Neural crest cell (in vitro differentiated cells): Measurements from ENCODE around the gene DOCK10. TPM values are rescaled to one million over a fixed set of nuclear protein-coding genes. Genes with fewer than 3 reads are reported as not detected.

Experiments used
- DNase-seq: peaks from one replicate; pipeline ENCODE4 v3.0.0; 2021; ENCODE audit warnings: low read depth, mixed read lengths, low spot score
- H3K27ac Mint-ChIP-seq: one replicate; pipeline ENCODE4 v1.8.0; 2021; ENCODE audit warnings: mild to moderate bottlenecking, mixed read lengths; ENCODE audit not compliant: unreplicated experiment
- H3K27me3 Mint-ChIP-seq: 2 replicates; pipeline ENCODE4 v1.8.0; 2021; ENCODE audit warnings: low read depth, mild to moderate bottlenecking, mixed read lengths
- H3K36me3 Mint-ChIP-seq: 2 replicates; pipeline ENCODE4 v1.8.0; 2021; ENCODE audit warnings: low read depth, mild to moderate bottlenecking, mixed read lengths
- H3K4me1 Mint-ChIP-seq: 2 replicates; pipeline ENCODE4 v1.8.0; 2021; ENCODE audit warnings: mixed read lengths
- H3K4me3 Mint-ChIP-seq: one replicate; pipeline ENCODE4 v1.8.0; 2021; ENCODE audit warnings: mild to moderate bottlenecking, mixed read lengths
- H3K9me3 Mint-ChIP-seq: 2 replicates; pipeline ENCODE4 v1.8.0; 2021; ENCODE audit warnings: mixed read lengths
- CTCF ChIP-seq: fragments of 200-600 bp; sonication (generic); conservative IDR thresholded peaks from 2 replicates; pipeline ENCODE4 v1.5.0; 2021; ENCODE audit warnings: antibody characterized with exemption, mild to moderate bottlenecking
- total RNA-seq: library from RNA; stranded (reverse); gene quantifications from 2 replicates; pipeline ENCODE4 v1.2.1, GENCODE V29; 2021

Gene DOCK10
- total RNA-seq, 1 donor from 2014 or later, result 29.7 TPM

- Mint-ChIP-seq H3K4me3 (no peak overlapping the region), H3K4me1 (peaks cover 9% of the 10 kb centered on the region), H3K36me3 (peaks cover 29% of the 10 kb centered on the region), H3K9me3 (peaks cover 13% of the 10 kb centered on the region), H3K27me3 (no peaks in the 10 kb centered on the region), H3K27ac (no peak overlapping the region)
- no peak for DNase-seq
- no peak for TF ChIP-seq CTCF
Measured at GRCh38 chr2:224841910-224842309, 200.4 kb downstream of the DOCK10 start.

GRCh38 chr2:224838335-224838734 is 203.9 kb downstream of the DOCK10 start:
- Mint-ChIP-seq H3K9me3 (peaks cover 14% of the 10 kb centered on the region), H3K4me1 (peaks cover 9% of the 10 kb centered on the region)

GRCh38 chr2:224837558-224837957 is 204.7 kb downstream of the DOCK10 start:
- peaks cover 9% of the 10 kb centered on the region for H3K4me1 Mint-ChIP-seq
- H3K9me3 Mint-ChIP-seq, result peaks cover 10% of the 10 kb centered on the region
- H3K4me3 Mint-ChIP-seq, result no peak overlapping the region
- no peak for DNase-seq
- no peak overlapping the region for H3K27ac Mint-ChIP-seq
- TF ChIP-seq CTCF, result no peak
- no peaks in the 10 kb centered on the region for H3K27me3 Mint-ChIP-seq
- H3K36me3 Mint-ChIP-seq, result peaks cover 22% of the 10 kb centered on the region

More at GRCh38 chr2:224838335-224838734, 203.9 kb downstream of the DOCK10 start:
- Mint-ChIP-seq H3K27me3 (no peaks in the 10 kb centered on the region), H3K36me3 (peaks cover 24% of the 10 kb centered on the region), H3K4me3 (no peak overlapping the region), H3K27ac (no peak overlapping the region)
- DNase-seq, result no peak
- no peak for TF ChIP-seq CTCF

GRCh38 chr2:224837066-224837465 is 205.2 kb downstream of the DOCK10 start:
- no peaks in the 10 kb centered on the region for H3K27me3 Mint-ChIP-seq
- H3K4me1 Mint-ChIP-seq, result peaks cover 7% of the 10 kb centered on the region
- no peak overlapping the region for H3K4me3 Mint-ChIP-seq
- H3K36me3 Mint-ChIP-seq, result peaks cover 21% of the 10 kb centered on the region
- DNase-seq, result no peak
- peaks cover 9% of the 10 kb centered on the region for H3K9me3 Mint-ChIP-seq
- TF ChIP-seq CTCF, result no peak
- no peak overlapping the region for H3K27ac Mint-ChIP-seq

GRCh38 chr2:224836263-224836662 is 206.0 kb downstream of the DOCK10 start:
- no peak overlapping the region for H3K4me3 Mint-ChIP-seq
- no peak for DNase-seq

More at GRCh38 chr2:224836263-224836662, 206.0 kb downstream of the DOCK10 start:
- TF ChIP-seq CTCF, result no peak
- no peaks in the 10 kb centered on the region for H3K4me1 Mint-ChIP-seq
- no peak overlapping the region for H3K27ac Mint-ChIP-seq
- peaks cover 21% of the 10 kb centered on the region for H3K36me3 Mint-ChIP-seq
- no peaks in the 10 kb centered on the region for H3K27me3 Mint-ChIP-seq
- H3K9me3 Mint-ChIP-seq, result peaks cover 9% of the 10 kb centered on the region
